Esophagus muscularis mucosa (tissue), 4 donors: Measurements from ENCODE around the gene PIGR. TPM values are rescaled to one million over a fixed set of nuclear protein-coding genes. Genes with fewer than 3 reads are reported as not detected.

Experiments
- DNase-seq: peaks from one replicate; pipeline ENCODE4 v3.0.0-alpha.2; 2017; ENCODE audit errors: extremely low spot score
- H3K27ac ChIP-seq, 4 donors: fragments of 200-600 bp; sonication (generic); replicated peaks in 1 of 4; 1 replicate in 3 of 4; 2 replicates in 1 of 4; pipeline ENCODE4 v1.5.1; 2016 to 2019; ENCODE audit warnings: mild to moderate bottlenecking in 1 of 4
- H3K27me3 ChIP-seq, 4 donors: fragments of 200-600 bp; sonication (generic); one replicate each; pipeline versions ENCODE4 v1.5.1 to v1.6.0; 2016 to 2019
- H3K36me3 ChIP-seq, 4 donors: fragments of 200-600 bp; sonication (generic); one replicate each; pipeline ENCODE4 v1.5.1; 2016 to 2019
- H3K4me1 ChIP-seq, 4 donors: fragments of 200-600 bp; sonication (generic); one replicate each; pipeline ENCODE4 v1.5.1; 2016 to 2019
- H3K4me3 ChIP-seq, 4 donors: fragments of 200-600 bp; sonication (generic); 1 replicate in 2 of 4; 2 replicates in 2 of 4; pipeline ENCODE4 v1.5.1; 2016 to 2019; ENCODE audit warnings: mild to moderate bottlenecking in 4 of 4, moderate library complexity in 1 of 4
- H3K9me3 ChIP-seq, 4 donors: fragments of 200-600 bp; sonication (generic); 1 replicate in 3 of 4; 2 replicates in 1 of 4; pipeline ENCODE4 v1.5.1; 2016 to 2019
- EP300 ChIP-seq: sonication (generic); formaldehyde crosslinking; IDR thresholded peaks from one replicate; pipeline ENCODE4 v1.6.1; 2017; ENCODE audit warnings: antibody characterized with exemption
- POLR2A ChIP-seq: fragments of 450-650 bp; IDR thresholded peaks from one replicate; pipeline ENCODE4 v1.6.1; 2017; ENCODE audit warnings: antibody characterized with exemption, moderate library complexity, mild to moderate bottlenecking, low read depth
- POLR2AphosphoS5 ChIP-seq, 2 donors: sonication (generic); formaldehyde crosslinking; IDR thresholded peaks; one replicate each; pipeline ENCODE4 v1.6.1; 2017; ENCODE audit warnings: antibody characterized with exemption in 2 of 2
- WGBS: methylation state at CpG from one replicate; pipeline ENCODE4 v1.1.5; 2018; 5-methylcytosine and 5-hydroxymethylcytosine counted together
- intact Hi-C: fragments of 100-400 bp; cut with DNase I; formaldehyde crosslinking; loops from one replicate; pipeline ENCODE4 v1.15.1; 2023
- total RNA-seq, 4 donors: library from RNA; depleted of rRNA; stranded (reverse); fragments of >200 nt; gene quantifications; one replicate each; pipeline versions ENCODE4 v1.1.0 to v1.2.1, GENCODE V29; 2016
- TF ChIP-seq, protein P1 (sequence below), 3 experiments: fragments of 200-600 bp in 2 of 3; fragments of 450-650 bp in 1 of 3; sonication (generic) in 2 of 3; IDR thresholded peaks; one replicate each; pipeline ENCODE4 v1.5.1; 2017 to 2019; ENCODE audit warnings: antibody characterized with exemption in 3 of 3, mild to moderate bottlenecking in 2 of 3, moderate library complexity in 1 of 3

Gene PIGR
- total RNA-seq, 4 donors from 2014 or later: 0.42 to 4.2 (median 1.1) TPM; not detected in 1

DNA sequence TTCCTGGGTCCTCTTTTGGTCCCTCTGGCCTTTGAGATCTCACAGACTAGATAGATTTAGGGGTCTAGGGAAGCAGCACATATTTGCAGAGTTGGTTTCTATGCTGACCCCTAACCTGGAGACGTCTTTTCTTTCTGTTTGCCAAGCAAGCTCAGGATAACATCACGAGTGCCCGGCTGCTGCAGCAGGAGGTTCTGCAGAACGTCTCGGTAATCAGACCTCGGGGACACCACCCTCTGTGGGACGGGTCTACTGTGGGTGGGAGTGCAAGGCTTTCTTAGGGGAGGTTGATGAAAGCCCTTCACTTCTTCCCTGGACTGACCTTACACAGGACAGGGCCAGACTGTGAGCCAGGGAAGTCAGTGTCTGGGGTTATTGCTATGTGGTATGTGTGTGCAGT lies 46.1 kb downstream of the PIGR start:
- no peaks in the 10 kb centered on the region for H3K36me3 ChIP-seq
- TF ChIP-seq POLR2AphosphoS5 (IDR thresholded peaks at IDR 0.05): no peak
- TF ChIP-seq POLR2A: no peak
- TF ChIP-seq, protein P1, sequence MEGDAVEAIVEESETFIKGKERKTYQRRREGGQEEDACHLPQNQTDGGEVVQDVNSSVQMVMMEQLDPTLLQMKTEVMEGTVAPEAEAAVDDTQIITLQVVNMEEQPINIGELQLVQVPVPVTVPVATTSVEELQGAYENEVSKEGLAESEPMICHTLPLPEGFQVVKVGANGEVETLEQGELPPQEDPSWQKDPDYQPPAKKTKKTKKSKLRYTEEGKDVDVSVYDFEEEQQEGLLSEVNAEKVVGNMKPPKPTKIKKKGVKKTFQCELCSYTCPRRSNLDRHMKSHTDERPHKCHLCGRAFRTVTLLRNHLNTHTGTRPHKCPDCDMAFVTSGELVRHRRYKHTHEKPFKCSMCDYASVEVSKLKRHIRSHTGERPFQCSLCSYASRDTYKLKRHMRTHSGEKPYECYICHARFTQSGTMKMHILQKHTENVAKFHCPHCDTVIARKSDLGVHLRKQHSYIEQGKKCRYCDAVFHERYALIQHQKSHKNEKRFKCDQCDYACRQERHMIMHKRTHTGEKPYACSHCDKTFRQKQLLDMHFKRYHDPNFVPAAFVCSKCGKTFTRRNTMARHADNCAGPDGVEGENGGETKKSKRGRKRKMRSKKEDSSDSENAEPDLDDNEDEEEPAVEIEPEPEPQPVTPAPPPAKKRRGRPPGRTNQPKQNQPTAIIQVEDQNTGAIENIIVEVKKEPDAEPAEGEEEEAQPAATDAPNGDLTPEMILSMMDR (IDR thresholded peaks at IDR 0.05): no peak
- TF ChIP-seq EP300: no peak
- peaks cover 0 to 22% (median 0%) of the 10 kb centered on the region in 4 donors for H3K27me3 ChIP-seq
- H3K9me3 ChIP-seq: no peaks in the 10 kb centered on the region
- no peak overlapping the region for H3K27ac ChIP-seq
- no peak for DNase-seq
- 88% methylated on average over 5 of the region's 7 CpGs for WGBS
- H3K4me3 ChIP-seq: no peak overlapping the region
- peaks cover 5 to 11% (median 8%) of the 10 kb centered on the region in 4 donors for H3K4me1 ChIP-seq
- intact Hi-C loops: no loop called here

GRCh38 chr1:206899717-206900116 lies 46.5 kb downstream of the PIGR start:
- Histone ChIP-seq H3K27ac (no peak overlapping the region), H3K4me1 (peaks cover 5 to 11% (median 8%) of the 10 kb centered on the region in 4 donors), H3K36me3 (no peaks in the 10 kb centered on the region), H3K4me3 (no peak overlapping the region), H3K27me3 (peaks cover 0 to 22% (median 0%) of the 10 kb centered on the region in 4 donors), H3K9me3 (no peaks in the 10 kb centered on the region)
- TF ChIP-seq POLR2A (no peak), POLR2AphosphoS5 (IDR thresholded peaks at IDR 0.05) (no peak), EP300 (no peak)
- TF ChIP-seq, protein P1 (IDR thresholded peaks at IDR 0.05): no peak
- DNase-seq: no peak
- WGBS: 95% methylated on average over 5 of the region's 5 CpGs
- intact Hi-C loops: no loop called here

DNA sequence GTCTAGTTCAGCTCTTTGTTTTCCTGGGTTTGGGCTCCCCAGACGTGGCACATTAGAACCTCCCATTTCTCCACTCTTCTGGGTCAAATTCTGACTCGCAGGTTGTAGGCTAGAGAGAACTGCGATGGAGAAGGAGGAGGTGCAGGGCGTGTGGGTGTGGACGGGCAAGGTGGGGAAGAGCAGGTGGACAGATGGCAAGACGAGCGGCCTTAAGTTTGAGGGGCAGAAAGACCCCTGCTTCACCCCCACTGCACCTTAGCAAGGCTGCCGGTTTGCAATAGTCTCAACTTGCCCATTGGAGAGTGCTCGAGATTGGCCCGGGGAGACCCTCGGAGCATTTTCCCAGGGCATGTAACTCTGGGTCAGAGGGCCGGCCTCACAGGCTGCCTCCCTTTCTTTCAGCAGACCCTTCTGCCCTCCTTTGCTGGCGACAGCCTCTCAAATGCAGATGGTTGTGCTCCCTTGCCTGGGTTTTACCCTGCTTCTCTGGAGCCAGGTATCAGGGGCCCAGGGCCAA lies 47.3 kb downstream of the PIGR start:
- WGBS: 88% methylated on average over 12 of the region's 13 CpGs

GRCh38 chr1:206898089-206898914 lies 48.0 kb downstream of the PIGR start:
- TF ChIP-seq POLR2A (no peak), EP300 (no peak), POLR2AphosphoS5 (IDR thresholded peaks at IDR 0.05) (no peak)
- TF ChIP-seq, protein P1 (IDR thresholded peaks at IDR 0.05): no peak
- H3K36me3 ChIP-seq: no peaks in the 10 kb centered on the region
- no peak overlapping the region for H3K27ac ChIP-seq
- H3K4me3 ChIP-seq: no peak overlapping the region
- peaks cover 0 to 22% (median 0%) of the 10 kb centered on the region in 4 donors for H3K27me3 ChIP-seq
- no peaks in the 10 kb centered on the region for H3K9me3 ChIP-seq
- intact Hi-C loops: no loop called here
- no peak for DNase-seq
- H3K4me1 ChIP-seq: peaks cover 5 to 11% (median 8%) of the 10 kb centered on the region in 4 donors
- 85% methylated on average over 11 of the region's 11 CpGs for WGBS

More for the DNA sequence above, 47.3 kb downstream of the PIGR start:
- intact Hi-C loops: no loop called here
- Histone ChIP-seq H3K4me3 (no peak overlapping the region), H3K27me3 (peaks cover 0 to 22% (median 0%) of the 10 kb centered on the region in 4 donors), H3K4me1 (peaks cover 5 to 11% (median 8%) of the 10 kb centered on the region in 4 donors), H3K27ac (no peak overlapping the region), H3K36me3 (no peaks in the 10 kb centered on the region), H3K9me3 (no peaks in the 10 kb centered on the region)
- no peak for DNase-seq
- TF ChIP-seq, protein P1 (IDR thresholded peaks at IDR 0.05): no peak
- TF ChIP-seq POLR2A (no peak), EP300 (no peak), POLR2AphosphoS5 (IDR thresholded peaks at IDR 0.05) (no peak)
